ENCODE measurements around the gene MARK1. TPM values are rescaled to one million over a fixed set of nuclear protein-coding genes. Genes with fewer than 3 reads are reported as not detected.

MARK1 gene
- total RNA-seq, 2 experiments from 2014 or later: not detected

DNA sequence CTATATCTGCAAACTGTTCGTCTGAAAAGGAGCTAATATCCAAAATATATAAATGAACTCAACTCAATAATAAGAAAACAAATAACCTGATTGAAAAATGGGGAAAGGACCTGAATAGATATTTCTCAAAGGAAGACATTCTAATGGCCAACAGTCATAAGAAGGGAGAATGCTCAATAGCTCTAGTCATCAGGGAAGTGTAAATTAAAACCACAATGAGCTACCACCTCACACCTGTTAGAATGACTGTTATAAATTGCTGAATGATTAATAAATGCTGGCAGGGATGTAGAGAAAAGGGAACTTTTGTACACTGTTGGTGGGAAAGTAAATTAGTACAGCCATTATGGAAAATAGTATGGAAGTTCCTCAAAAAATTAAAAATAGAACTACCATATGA, 141.1 kb downstream of the MARK1 start:
- no TSS peak for BruUV-seq (replicated peaks)

DNA sequence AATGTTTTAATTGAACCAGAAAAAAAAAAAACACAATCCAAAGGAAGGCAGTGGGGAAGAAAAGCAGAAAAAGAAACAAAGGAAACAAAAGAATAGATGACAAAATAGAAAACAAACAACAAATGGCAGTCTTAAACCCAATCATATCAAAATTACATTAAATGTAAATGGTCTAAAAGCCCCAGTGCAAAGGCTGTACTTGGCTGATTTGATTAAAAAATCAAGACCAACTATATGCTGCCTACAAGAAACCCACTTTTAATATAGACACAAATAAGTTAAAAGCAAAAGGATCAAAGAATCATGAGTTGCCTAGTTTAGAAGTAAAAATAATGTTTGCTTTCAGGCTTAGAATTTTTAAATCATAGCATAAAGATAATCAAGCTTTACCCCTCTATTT, 142.4 kb downstream of the MARK1 start:
- H3K4me2 ChIP-seq (ENCODE audit: low read length): no peak overlapping the region
- CTCF ChIA-PET (ENCODE audit: unreplicated experiment): no interaction called here
- H4K20me1 ChIP-seq (ENCODE audit: insufficient read depth, low read length): no peaks in the 10 kb centered on the region
- H3K4me1 ChIP-seq (ENCODE audit: insufficient read depth, low read length, poor library complexity, severe bottlenecking): no peaks in the 10 kb centered on the region
- no peak overlapping the region for H3K27ac ChIP-seq (ENCODE audit: low read depth, low read length, poor library complexity, severe bottlenecking)
- POLR2A ChIA-PET: no interaction called here
- no peaks in the 10 kb centered on the region for H3K9me2 ChIP-seq (ENCODE audit: insufficient read depth, low read length)
- intact Hi-C loops (cut with micrococcal nuclease; ENCODE audit: unreplicated experiment): no loop called here
- TF ChIP-seq, protein P1, sequence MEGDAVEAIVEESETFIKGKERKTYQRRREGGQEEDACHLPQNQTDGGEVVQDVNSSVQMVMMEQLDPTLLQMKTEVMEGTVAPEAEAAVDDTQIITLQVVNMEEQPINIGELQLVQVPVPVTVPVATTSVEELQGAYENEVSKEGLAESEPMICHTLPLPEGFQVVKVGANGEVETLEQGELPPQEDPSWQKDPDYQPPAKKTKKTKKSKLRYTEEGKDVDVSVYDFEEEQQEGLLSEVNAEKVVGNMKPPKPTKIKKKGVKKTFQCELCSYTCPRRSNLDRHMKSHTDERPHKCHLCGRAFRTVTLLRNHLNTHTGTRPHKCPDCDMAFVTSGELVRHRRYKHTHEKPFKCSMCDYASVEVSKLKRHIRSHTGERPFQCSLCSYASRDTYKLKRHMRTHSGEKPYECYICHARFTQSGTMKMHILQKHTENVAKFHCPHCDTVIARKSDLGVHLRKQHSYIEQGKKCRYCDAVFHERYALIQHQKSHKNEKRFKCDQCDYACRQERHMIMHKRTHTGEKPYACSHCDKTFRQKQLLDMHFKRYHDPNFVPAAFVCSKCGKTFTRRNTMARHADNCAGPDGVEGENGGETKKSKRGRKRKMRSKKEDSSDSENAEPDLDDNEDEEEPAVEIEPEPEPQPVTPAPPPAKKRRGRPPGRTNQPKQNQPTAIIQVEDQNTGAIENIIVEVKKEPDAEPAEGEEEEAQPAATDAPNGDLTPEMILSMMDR (conservative IDR thresholded peaks at IDR 0.05; ENCODE audit: low read length): no peak
- TF ChIP-seq EZH2phosphoT487 (IDR thresholded peaks at IDR 0.05; ENCODE audit: borderline replicate concordance, low read depth, low read length): no peak
- no TSS peak for BruUV-seq (replicated peaks)
- H3K79me2 ChIP-seq (ENCODE audit: insufficient read depth, low read depth, low read length): no peaks in the 10 kb centered on the region
- H3K9me3 ChIP-seq (ENCODE audit: low read length): no peaks in the 10 kb centered on the region
- no peak overlapping the region for H2AFZ ChIP-seq (ENCODE audit: low read length)
- H3K4me3 ChIP-seq (ENCODE audit: low read depth, low read length, poor library complexity, severe bottlenecking): no peak overlapping the region
- DNase-seq (ENCODE audit: low spot score): no peak
- no peaks in the 10 kb centered on the region for H3K36me3 ChIP-seq (ENCODE audit: insufficient read depth, low read length)

More for the DNA sequence above, 141.1 kb downstream of the MARK1 start:
- ChIA-PET POLR2A (interaction anchor here (2.0 kb wide), 1 partner anchor 9 kb away, joined by 5 read pairs; no protein-coding TSS in a partner anchor), CTCF (ENCODE audit: unreplicated experiment) (no interaction called here)
- H3K9me3 ChIP-seq (ENCODE audit: low read length): no peaks in the 10 kb centered on the region
- H3K4me2 ChIP-seq (ENCODE audit: low read length): no peak overlapping the region
- no peak overlapping the region for H3K4me3 ChIP-seq (ENCODE audit: low read depth, low read length, poor library complexity, severe bottlenecking)
- intact Hi-C loops (cut with micrococcal nuclease; ENCODE audit: unreplicated experiment): no loop called here
- no peak for DNase-seq (ENCODE audit: low spot score)
- H4K20me1 ChIP-seq (ENCODE audit: insufficient read depth, low read length): no peaks in the 10 kb centered on the region
- no peaks in the 10 kb centered on the region for H3K79me2 ChIP-seq (ENCODE audit: insufficient read depth, low read depth, low read length)
- H3K4me1 ChIP-seq (ENCODE audit: insufficient read depth, low read length, poor library complexity, severe bottlenecking): no peaks in the 10 kb centered on the region
- no peak overlapping the region for H3K27ac ChIP-seq (ENCODE audit: low read depth, low read length, poor library complexity, severe bottlenecking)
- H3K9me2 ChIP-seq (ENCODE audit: insufficient read depth, low read length): no peaks in the 10 kb centered on the region
- H2AFZ ChIP-seq (ENCODE audit: low read length): no peak overlapping the region
- TF ChIP-seq EZH2phosphoT487 (IDR thresholded peaks at IDR 0.05; ENCODE audit: borderline replicate concordance, low read depth, low read length): no peak
- TF ChIP-seq, protein P1 (conservative IDR thresholded peaks at IDR 0.05; ENCODE audit: low read length): no peak
- H3K36me3 ChIP-seq (ENCODE audit: insufficient read depth, low read length): no peaks in the 10 kb centered on the region

GRCh38 chr1:220673921-220674320, 146.0 kb downstream of the MARK1 start:
- no peak overlapping the region for H3K4me2 ChIP-seq (ENCODE audit: low read length)
- H3K36me3 ChIP-seq (ENCODE audit: insufficient read depth, low read length): no peaks in the 10 kb centered on the region
- ChIA-PET POLR2A (interaction anchor here (0.6 kb wide), 2 partner anchors 8 to 1050 kb away, joined by 3 to 4 read pairs; no protein-coding TSS in a partner anchor), CTCF (ENCODE audit: unreplicated experiment) (no interaction called here)
- no peak overlapping the region for H3K27ac ChIP-seq (ENCODE audit: low read depth, low read length, poor library complexity, severe bottlenecking)
- no peaks in the 10 kb centered on the region for H3K9me3 ChIP-seq (ENCODE audit: low read length)
- intact Hi-C loops (cut with micrococcal nuclease; ENCODE audit: unreplicated experiment): no loop called here
- no peak for DNase-seq (ENCODE audit: low spot score)
- no peaks in the 10 kb centered on the region for H3K4me1 ChIP-seq (ENCODE audit: insufficient read depth, low read length, poor library complexity, severe bottlenecking)
- H4K20me1 ChIP-seq (ENCODE audit: insufficient read depth, low read length): no peaks in the 10 kb centered on the region
- H3K4me3 ChIP-seq (ENCODE audit: low read depth, low read length, poor library complexity, severe bottlenecking): no peak overlapping the region
- H3K9me2 ChIP-seq (ENCODE audit: insufficient read depth, low read length): no peaks in the 10 kb centered on the region
- TF ChIP-seq EZH2phosphoT487 (IDR thresholded peaks at IDR 0.05; ENCODE audit: borderline replicate concordance, low read depth, low read length): no peak
- TF ChIP-seq, protein P1 (conservative IDR thresholded peaks at IDR 0.05; ENCODE audit: low read length): no peak
- no peak overlapping the region for H2AFZ ChIP-seq (ENCODE audit: low read length)
- no peaks in the 10 kb centered on the region for H3K79me2 ChIP-seq (ENCODE audit: insufficient read depth, low read depth, low read length)
- no TSS peak for BruUV-seq (replicated peaks)
